GM18909 (cell line): Measurements from ENCODE around the gene ADAMTS20.

Experiments used
- ATAC-seq: cut with Tn5 transposase; IDR thresholded peaks from one replicate; pipeline ENCODE4 v1.9.1; 2021; ENCODE audit warnings: mild to moderate bottlenecking; ENCODE audit not compliant: unreplicated experiment, poor library complexity

Gene ADAMTS20

GRCh38 chr12:43501703-43502102 is 50.3 kb downstream of the ADAMTS20 start:
- no peak for ATAC-seq

- ATAC-seq, result no peak
Measured at GRCh38 chr12:43493261-43493797, 58.7 kb downstream of the ADAMTS20 start.

GRCh38 chr12:43482311-43483085 is 69.5 kb downstream of the ADAMTS20 start:
- no peak for ATAC-seq

GRCh38 chr12:43480591-43480990 is 71.4 kb downstream of the ADAMTS20 start:
- no peak for ATAC-seq

- ATAC-seq, result no peak
Measured at GRCh38 chr12:43462741-43463140, 89.3 kb downstream of the ADAMTS20 start.

- ATAC-seq, result no peak
Measured at GRCh38 chr12:43462080-43462479, 89.9 kb downstream of the ADAMTS20 start.

- ATAC-seq, result no peak
Measured at GRCh38 chr12:43459285-43459684, 92.7 kb downstream of the ADAMTS20 start.

GRCh38 chr12:43453761-43454160 is 98.2 kb downstream of the ADAMTS20 start:
- ATAC-seq, result no peak

GRCh38 chr12:43444940-43445564 is 107.0 kb downstream of the ADAMTS20 start:
- ATAC-seq, result peak; percentile 60

GRCh38 chr12:43436597-43436996 is 115.4 kb downstream of the ADAMTS20 start:
- ATAC-seq, result no peak

- no peak for ATAC-seq
Measured at GRCh38 chr12:43434614-43435013, 117.4 kb downstream of the ADAMTS20 start.

- ATAC-seq, result no peak
Measured at GRCh38 chr12:43428088-43428600, 123.9 kb downstream of the ADAMTS20 start.

- ATAC-seq, result no peak
Measured at GRCh38 chr12:43425361-43425760, 126.6 kb downstream of the ADAMTS20 start.

- no peak for ATAC-seq
Measured at GRCh38 chr12:43416981-43417380, 135.0 kb downstream of the ADAMTS20 start.

GRCh38 chr12:43407816-43408645 is 144.0 kb downstream of the ADAMTS20 start:
- ATAC-seq, result peak; percentile 74

- no peak for ATAC-seq
Measured at GRCh38 chr12:43406801-43407200, 145.2 kb downstream of the ADAMTS20 start.

- ATAC-seq, result no peak
Measured at GRCh38 chr12:43402436-43402835, 149.6 kb downstream of the ADAMTS20 start.

- no peak for ATAC-seq
Measured at GRCh38 chr12:43401096-43401495, 150.9 kb downstream of the ADAMTS20 start.

GRCh38 chr12:43396671-43397070 is 155.3 kb downstream of the ADAMTS20 start:
- ATAC-seq, result no peak

- ATAC-seq, result no peak
Measured at GRCh38 chr12:43392116-43392515, 159.9 kb downstream of the ADAMTS20 start.

- no peak for ATAC-seq
Measured at GRCh38 chr12:43381879-43382278, 170.1 kb downstream of the ADAMTS20 start.
